ENCODE data around the gene ATP7B. TPM values are rescaled to one million over a fixed set of nuclear protein-coding genes. Genes with fewer than 3 reads are reported as not detected.

Gene ATP7B
- 1.8 to 3.0 TPM (median 2.6 TPM) in 5 replicates for total RNA-seq (2022; extraction: Qiagen RNA extraction)

GRCh38 chr13:52010890-52011631, at the start of gene ATP7B:
Gene ATP7B, minus strand, starts transcription at chr13:52011450. Its CDS starts 113 bp downstream, at chr13:52011337.

GRCh38 chr13:52024481-52024880, 13.2 kb upstream of the ATP7B start, which contains the start of gene UTP14C:
Gene UTP14C, plus strand, starts transcription at chr13:52024691. Its CDS starts 4,114 bp downstream, at chr13:52028805.

GRCh38 chr13:52011632-52012511, 622 bp upstream of the ATP7B start, which contains the start of gene ALG11:
Gene ALG11, plus strand, starts transcription at chr13:52012398. Its CDS starts 21 bp downstream, at chr13:52012419.

Other genes with a start within 250 kb of the ATP7B start
- 3.7 to 6.5 TPM (median 5.6 TPM) in 5 replicates for gene DHRS12, start 207.3 kb downstream of the ATP7B start, total RNA-seq (2022; extraction: Qiagen RNA extraction)
- gene TMEM272, start 166.3 kb downstream of the ATP7B start, total RNA-seq (2022; extraction: Qiagen RNA extraction), result not detected in 5 replicates
- gene CCDC70, start 149.5 kb downstream of the ATP7B start, total RNA-seq (2022; extraction: Qiagen RNA extraction), result not detected in 5 replicates
- 5.0 to 14.1 TPM (median 7.3 TPM) in 5 replicates for gene ALG11, start 948 bp upstream of the ATP7B start, total RNA-seq (2022; extraction: Qiagen RNA extraction)
- 5.3 to 9.3 TPM (median 6.6 TPM) in 5 replicates for gene UTP14C, start 13.2 kb upstream of the ATP7B start, total RNA-seq (2022; extraction: Qiagen RNA extraction)
- 0.03 to 0.09 TPM (median 0.06 TPM) in 5 replicates for gene NEK5, start 117.6 kb upstream of the ATP7B start, total RNA-seq (2022; extraction: Qiagen RNA extraction)
- gene NEK3, start 148.1 kb upstream of the ATP7B start, total RNA-seq (2022; extraction: Qiagen RNA extraction), result 6.4 to 15.3 TPM (median 7.5 TPM) in 5 replicates

Data from A549 treated with Hydrocortisone at 1 μM for 4 hours (cell line).